Measurements from ENCODE around the gene GADD45B.
A peak's percentile ranks its signal among the peaks of the same experiment; 100 is the strongest.

Gene GADD45B, protein sequence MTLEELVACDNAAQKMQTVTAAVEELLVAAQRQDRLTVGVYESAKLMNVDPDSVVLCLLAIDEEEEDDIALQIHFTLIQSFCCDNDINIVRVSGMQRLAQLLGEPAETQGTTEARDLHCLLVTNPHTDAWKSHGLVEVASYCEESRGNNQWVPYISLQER

DNA sequence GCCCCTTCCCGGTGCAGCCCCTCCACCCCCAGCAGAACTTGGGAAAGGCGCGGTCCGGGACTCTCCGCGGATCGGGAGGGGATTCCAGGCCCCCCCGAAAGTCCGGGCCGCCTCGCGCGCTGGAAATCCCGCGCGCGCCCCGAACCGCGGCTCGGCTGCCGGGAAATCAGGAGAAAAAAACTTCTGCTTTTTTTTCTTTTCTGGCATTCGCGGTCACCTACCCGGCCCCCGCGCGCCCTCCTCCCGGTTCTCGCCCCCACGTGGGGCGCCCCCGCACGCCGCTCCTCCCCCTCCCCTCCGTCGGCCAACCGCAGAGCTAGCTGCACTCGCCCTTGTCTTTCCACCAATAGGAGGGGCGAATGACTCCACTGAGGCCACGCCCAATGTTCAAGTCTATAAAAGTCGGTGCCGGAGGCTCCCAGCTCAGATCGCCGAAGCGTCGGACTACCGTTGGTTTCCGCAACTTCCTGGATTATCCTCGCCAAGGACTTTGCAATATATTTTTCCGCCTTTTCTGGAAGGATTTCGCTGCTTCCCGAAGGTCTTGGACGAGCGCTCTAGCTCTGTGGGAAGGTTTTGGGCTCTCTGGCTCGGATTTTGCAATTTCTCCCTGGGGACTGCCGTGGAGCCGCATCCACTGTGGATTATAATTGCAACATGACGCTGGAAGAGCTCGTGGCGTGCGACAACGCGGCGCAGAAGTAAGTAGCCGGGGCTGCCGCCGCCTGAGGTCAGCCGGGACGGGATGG lies at the start of gene GADD45B:
Gene GADD45B, plus strand, starts transcription at position 426 of the 749 bp plus-strand sequence. Its CDS starts 232 bp downstream, at position 658.
- TF ChIP-seq, protein P1, sequence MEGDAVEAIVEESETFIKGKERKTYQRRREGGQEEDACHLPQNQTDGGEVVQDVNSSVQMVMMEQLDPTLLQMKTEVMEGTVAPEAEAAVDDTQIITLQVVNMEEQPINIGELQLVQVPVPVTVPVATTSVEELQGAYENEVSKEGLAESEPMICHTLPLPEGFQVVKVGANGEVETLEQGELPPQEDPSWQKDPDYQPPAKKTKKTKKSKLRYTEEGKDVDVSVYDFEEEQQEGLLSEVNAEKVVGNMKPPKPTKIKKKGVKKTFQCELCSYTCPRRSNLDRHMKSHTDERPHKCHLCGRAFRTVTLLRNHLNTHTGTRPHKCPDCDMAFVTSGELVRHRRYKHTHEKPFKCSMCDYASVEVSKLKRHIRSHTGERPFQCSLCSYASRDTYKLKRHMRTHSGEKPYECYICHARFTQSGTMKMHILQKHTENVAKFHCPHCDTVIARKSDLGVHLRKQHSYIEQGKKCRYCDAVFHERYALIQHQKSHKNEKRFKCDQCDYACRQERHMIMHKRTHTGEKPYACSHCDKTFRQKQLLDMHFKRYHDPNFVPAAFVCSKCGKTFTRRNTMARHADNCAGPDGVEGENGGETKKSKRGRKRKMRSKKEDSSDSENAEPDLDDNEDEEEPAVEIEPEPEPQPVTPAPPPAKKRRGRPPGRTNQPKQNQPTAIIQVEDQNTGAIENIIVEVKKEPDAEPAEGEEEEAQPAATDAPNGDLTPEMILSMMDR (IDR thresholded peaks at IDR 0.05; ENCODE audit: low read depth, low read length) = no peak
- peak within 1 kb of the TSS; percentile 98 for H3K4me3 ChIP-seq (ENCODE audit: low read depth, low read length)

- peak overlapping the region; percentile 91 for H3K4me3 ChIP-seq (ENCODE audit: low read depth, low read length)
- TF ChIP-seq, protein P1 (IDR thresholded peaks at IDR 0.05; ENCODE audit: low read depth, low read length) = no peak
Observed at GRCh38 chr19:2426611-2427428, 49.1 kb upstream of the GADD45B start.

- TF ChIP-seq, protein P1 (IDR thresholded peaks at IDR 0.05; ENCODE audit: low read depth, low read length) = no peak
- peak within 1 kb of the TSS; percentile 91 for H3K4me3 ChIP-seq (ENCODE audit: low read depth, low read length)
Observed at GRCh38 chr19:2427429-2428320, 48.3 kb upstream of the GADD45B start, which contains the start of gene TIMM13. Gene TIMM13 (minus strand): TSS chr19:2427586. CDS start chr19:2427533, 53 bp downstream.

- TF ChIP-seq, protein P1 (IDR thresholded peaks at IDR 0.05; ENCODE audit: low read depth, low read length) = no peak
- no peak overlapping the region; the same call in 1 of the 2 replicates for H3K4me3 ChIP-seq (ENCODE audit: low read depth, low read length)
Observed at GRCh38 chr19:2428321-2428690, 47.6 kb upstream of the GADD45B start.

DNA sequence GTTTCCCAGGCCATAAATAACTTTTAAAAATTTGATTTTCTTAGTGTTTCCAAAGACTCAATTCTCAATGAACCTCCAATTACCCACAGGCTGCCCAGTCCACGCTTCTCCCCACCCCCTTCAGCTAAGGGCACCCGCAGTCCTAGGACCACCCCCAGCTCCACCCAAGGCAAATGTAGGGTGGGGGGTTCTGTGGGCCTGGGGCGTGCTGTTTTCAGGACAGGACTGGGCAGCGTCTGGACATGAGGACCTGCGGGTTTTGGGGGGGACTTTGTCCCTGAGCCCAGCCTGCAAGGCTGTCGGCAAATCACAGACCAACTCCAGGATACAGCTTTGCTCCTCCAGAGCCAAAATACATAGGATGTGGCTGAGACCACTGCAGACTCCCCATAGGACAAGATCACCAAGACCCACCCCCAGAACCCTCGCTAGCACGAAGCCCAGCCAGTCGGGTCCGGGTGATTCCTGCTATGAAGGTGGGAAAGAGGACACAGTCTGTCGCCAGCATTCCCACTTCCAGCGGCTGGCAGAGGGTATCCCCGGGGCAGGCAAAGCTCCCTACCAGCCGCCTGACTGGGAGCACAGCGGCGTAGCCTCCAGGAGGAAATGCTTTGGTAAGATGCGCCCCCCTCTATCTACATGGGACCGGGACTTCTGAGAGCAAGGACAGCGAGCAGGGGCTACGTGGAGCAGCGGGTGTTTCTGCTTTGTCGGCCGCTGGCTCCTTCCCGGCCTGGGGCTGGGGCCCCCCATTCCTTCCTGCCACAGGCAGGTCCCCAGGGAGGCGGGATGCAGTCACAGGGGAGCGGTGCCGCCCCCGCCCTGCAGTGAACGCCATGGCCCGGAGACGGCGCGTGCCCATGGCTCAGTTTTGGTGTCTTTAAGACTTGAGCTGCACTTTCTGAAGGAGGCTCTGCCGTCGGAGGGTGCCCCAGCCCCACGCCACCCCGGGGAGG lies 46.9 kb upstream of the GADD45B start:
- no peak overlapping the region for H3K4me3 ChIP-seq (ENCODE audit: low read depth, low read length)
- TF ChIP-seq, protein P1 (IDR thresholded peaks at IDR 0.05; ENCODE audit: low read depth, low read length) = no peak
